HepG2 (cell line): Measurements from ENCODE around the gene IFT52. TPM values are rescaled to one million over a fixed set of nuclear protein-coding genes. Genes with fewer than 3 reads are reported as not detected.
A peak's percentile ranks its signal among the peaks of the same experiment; 100 is the strongest.

Experiments used
- CBX1 ChIP-seq: IDR thresholded peaks from one replicate; pipeline ENCODE4 v1.6.1; 2016; ENCODE audit warnings: antibody characterized with exemption, low read depth
- E2F1 ChIP-seq: sonication (generic); formaldehyde crosslinking; IDR thresholded peaks from 2 replicates; pipeline ENCODE4 v1.5.0; 2020; ENCODE audit warnings: missing genetic modification reagents
- HMGXB3 ChIP-seq: sonication (generic); formaldehyde crosslinking; IDR thresholded peaks from 2 replicates; pipeline ENCODE4 v1.4.0; 2020; ENCODE audit warnings: missing genetic modification reagents, borderline replicate concordance
- HOXA9 ChIP-seq: sonication (generic); formaldehyde crosslinking; IDR thresholded peaks from 2 replicates; pipeline ENCODE4 v1.8.1; 2022; ENCODE audit warnings: missing genetic modification reagents, mild to moderate bottlenecking, moderate library complexity, borderline replicate concordance
- MXD1 ChIP-seq: sonication (generic); formaldehyde crosslinking; IDR thresholded peaks from 2 replicates; pipeline ENCODE4 v1.4.0; 2020; ENCODE audit warnings: mild to moderate bottlenecking, missing genetic modification reagents
- SMAD9 ChIP-seq: sonication (generic); formaldehyde crosslinking; IDR thresholded peaks from 2 replicates; pipeline ENCODE4 v1.5.1; 2020; ENCODE audit warnings: mild to moderate bottlenecking, missing genetic modification reagents
- SRF ChIP-seq: IDR thresholded peaks from 2 replicates; pipeline ENCODE4 v1.6.1; 2011; ENCODE audit warnings: mild to moderate bottlenecking, low read depth, low read length, moderate library complexity
- STAG1 ChIP-seq: sonication (generic); formaldehyde crosslinking; IDR thresholded peaks from 2 replicates; pipeline ENCODE4 v1.4.0; 2020; ENCODE audit warnings: missing genetic modification reagents
- TBX2 ChIP-seq: sonication (generic); formaldehyde crosslinking; IDR thresholded peaks from 2 replicates; pipeline ENCODE4 v1.5.0; 2020; ENCODE audit warnings: missing genetic modification reagents, mild to moderate bottlenecking, borderline replicate concordance
- U2AF2 ChIP-seq: fragments of 200-400 bp; formaldehyde crosslinking; IDR thresholded peaks from 2 replicates; pipeline ENCODE4 v1.6.1; 2017; ENCODE audit warnings: low read depth, mild to moderate bottlenecking, low read length
- YEATS2 ChIP-seq: sonication (generic); formaldehyde crosslinking; IDR thresholded peaks from 2 replicates; pipeline ENCODE4 v1.4.0; 2020; ENCODE audit warnings: missing genetic modification reagents, borderline replicate concordance
- ZNF333 ChIP-seq: sonication (generic); formaldehyde crosslinking; IDR thresholded peaks from 2 replicates; pipeline ENCODE4 v1.4.0; 2020; ENCODE audit warnings: mild to moderate bottlenecking, missing genetic modification reagents, borderline replicate concordance
- ZNF619 ChIP-seq: sonication (generic); formaldehyde crosslinking; IDR thresholded peaks from 2 replicates; pipeline ENCODE4 v1.4.0; 2020; ENCODE audit warnings: mild to moderate bottlenecking, missing genetic modification reagents
- ZNF816 ChIP-seq: sonication (generic); formaldehyde crosslinking; IDR thresholded peaks from 2 replicates; pipeline ENCODE4 v1.8.0; 2022; ENCODE audit warnings: missing genetic modification reagents, mild to moderate bottlenecking, borderline replicate concordance
- polyA plus RNA-seq, 8 experiments: library from polyadenylated mRNA; depleted of rRNA in 3 of 8; stranded (reverse) in 7 of 8; unstranded in 1 of 8; fragments of >200 nt; fragmentation: Illumina TruSeq in 4 of 8; extraction: Trizol in 4 of 8; gene quantifications; 2 replicates each; pipeline versions ENCODE4 v1.2.1 to v1.2.3, GENCODE V29; 2011 to 2016; ENCODE audit warnings: low read depth in 4 of 8, missing spikeins in 1 of 8, mixed read lengths in 1 of 8; ENCODE audit not compliant: insufficient read depth in 1 of 8
- total RNA-seq, 5 experiments: library from RNA; depleted of rRNA; stranded (reverse); fragments of >200 nt; fragmentation: Illumina TruSeq; extraction: Trizol; gene quantifications; 2 replicates each; pipeline ENCODE4 v1.2.3, GENCODE V29; 2016; ENCODE audit warnings: low read depth in 1 of 5
- TF ChIP-seq, protein P1 (sequence below): sonication (generic); formaldehyde crosslinking; conservative IDR thresholded peaks from 2 replicates; pipeline ENCODE4 v1.4.0; 2020; ENCODE audit warnings: missing genetic modification reagents
- TF ChIP-seq, protein P2 (sequence below): IDR thresholded peaks from 2 replicates; pipeline ENCODE4 v1.6.1; 2016; ENCODE audit warnings: mild to moderate bottlenecking, missing biosample characterization, missing genetic modification reagents
- TF ChIP-seq, protein P3 (sequence below): sonication (generic); formaldehyde crosslinking; IDR thresholded peaks from 2 replicates; pipeline ENCODE4 v1.4.0; 2020; ENCODE audit warnings: missing genetic modification reagents
- TF ChIP-seq, protein P4 (sequence below): sonication (generic); formaldehyde crosslinking; IDR thresholded peaks from 2 replicates; pipeline ENCODE4 v1.5.0; 2020; ENCODE audit warnings: missing genetic modification reagents

Gene IFT52
- total and polyA plus RNA-seq, 2 of the 13 experiments (the other 11 are each of a cell fraction or from before 2014, with no cell fraction given): 48.0 to 64.0 TPM

DNA sequence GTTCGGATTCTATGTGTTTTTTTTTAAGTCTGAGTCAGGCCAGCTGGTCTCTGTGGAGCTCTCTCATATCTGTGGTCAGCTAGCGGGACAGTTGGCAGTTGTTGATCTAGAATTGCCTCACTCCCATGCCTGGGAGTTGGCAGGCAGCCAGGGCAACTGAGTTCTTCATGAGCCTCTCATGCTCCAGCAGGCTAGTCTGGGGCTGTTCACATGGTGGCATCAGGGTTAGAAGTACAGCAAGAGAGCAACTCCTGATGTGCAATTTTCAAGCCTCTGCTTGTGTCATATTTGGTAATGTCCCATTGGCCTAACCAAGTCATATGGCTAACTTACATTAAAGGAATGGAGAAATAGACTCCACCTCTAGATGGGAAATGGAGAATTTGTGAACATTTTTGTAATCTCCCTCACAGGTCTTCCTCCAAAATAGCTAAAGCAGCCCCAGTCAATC is 6.7 kb upstream of the IFT52 start (continued):
- TF ChIP-seq, protein P1, sequence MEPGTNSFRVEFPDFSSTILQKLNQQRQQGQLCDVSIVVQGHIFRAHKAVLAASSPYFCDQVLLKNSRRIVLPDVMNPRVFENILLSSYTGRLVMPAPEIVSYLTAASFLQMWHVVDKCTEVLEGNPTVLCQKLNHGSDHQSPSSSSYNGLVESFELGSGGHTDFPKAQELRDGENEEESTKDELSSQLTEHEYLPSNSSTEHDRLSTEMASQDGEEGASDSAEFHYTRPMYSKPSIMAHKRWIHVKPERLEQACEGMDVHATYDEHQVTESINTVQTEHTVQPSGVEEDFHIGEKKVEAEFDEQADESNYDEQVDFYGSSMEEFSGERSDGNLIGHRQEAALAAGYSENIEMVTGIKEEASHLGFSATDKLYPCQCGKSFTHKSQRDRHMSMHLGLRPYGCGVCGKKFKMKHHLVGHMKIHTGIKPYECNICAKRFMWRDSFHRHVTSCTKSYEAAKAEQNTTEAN (CRISPR knock-in tag): 0 out of 2 replicates have a peak, but pooled peaks have one; percentile 39
- TF ChIP-seq U2AF2: no peak
- TF ChIP-seq, protein P2, sequence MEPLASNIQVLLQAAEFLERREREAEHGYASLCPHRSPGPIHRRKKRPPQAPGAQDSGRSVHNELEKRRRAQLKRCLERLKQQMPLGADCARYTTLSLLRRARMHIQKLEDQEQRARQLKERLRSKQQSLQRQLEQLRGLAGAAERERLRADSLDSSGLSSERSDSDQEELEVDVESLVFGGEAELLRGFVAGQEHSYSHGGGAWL (CRISPR knock-in tag): no peak
- peak; percentile 45; the same call in 1 of the 2 replicates for TF ChIP-seq TBX2
- TF ChIP-seq E2F1 (CRISPR knock-in tag): no peak
- no peak for TF ChIP-seq SMAD9 (CRISPR knock-in tag)
- TF ChIP-seq ZNF333 (CRISPR knock-in tag): no peak
- no peak for TF ChIP-seq ZNF816 (CRISPR knock-in tag)
- no peak for TF ChIP-seq SRF
- 0 out of 2 replicates have a peak, but pooled peaks have one; percentile 6 for TF ChIP-seq STAG1 (CRISPR knock-in tag)
- no peak for TF ChIP-seq HMGXB3 (CRISPR knock-in tag)
- no peak for TF ChIP-seq CBX1
- TF ChIP-seq ZNF619 (CRISPR knock-in tag): no peak
- no peak for TF ChIP-seq MXD1
- no peak for TF ChIP-seq HOXA9 (CRISPR knock-in tag)
- TF ChIP-seq, protein P3, sequence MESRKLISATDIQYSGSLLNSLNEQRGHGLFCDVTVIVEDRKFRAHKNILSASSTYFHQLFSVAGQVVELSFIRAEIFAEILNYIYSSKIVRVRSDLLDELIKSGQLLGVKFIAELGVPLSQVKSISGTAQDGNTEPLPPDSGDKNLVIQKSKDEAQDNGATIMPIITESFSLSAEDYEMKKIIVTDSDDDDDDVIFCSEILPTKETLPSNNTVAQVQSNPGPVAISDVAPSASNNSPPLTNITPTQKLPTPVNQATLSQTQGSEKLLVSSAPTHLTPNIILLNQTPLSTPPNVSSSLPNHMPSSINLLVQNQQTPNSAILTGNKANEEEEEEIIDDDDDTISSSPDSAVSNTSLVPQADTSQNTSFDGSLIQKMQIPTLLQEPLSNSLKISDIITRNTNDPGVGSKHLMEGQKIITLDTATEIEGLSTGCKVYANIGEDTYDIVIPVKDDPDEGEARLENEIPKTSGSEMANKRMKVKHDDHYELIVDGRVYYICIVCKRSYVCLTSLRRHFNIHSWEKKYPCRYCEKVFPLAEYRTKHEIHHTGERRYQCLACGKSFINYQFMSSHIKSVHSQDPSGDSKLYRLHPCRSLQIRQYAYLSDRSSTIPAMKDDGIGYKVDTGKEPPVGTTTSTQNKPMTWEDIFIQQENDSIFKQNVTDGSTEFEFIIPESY: peak; percentile 100
- no peak; the same call in 1 of the 2 replicates for TF ChIP-seq YEATS2 (CRISPR knock-in tag)
- TF ChIP-seq, protein P4, sequence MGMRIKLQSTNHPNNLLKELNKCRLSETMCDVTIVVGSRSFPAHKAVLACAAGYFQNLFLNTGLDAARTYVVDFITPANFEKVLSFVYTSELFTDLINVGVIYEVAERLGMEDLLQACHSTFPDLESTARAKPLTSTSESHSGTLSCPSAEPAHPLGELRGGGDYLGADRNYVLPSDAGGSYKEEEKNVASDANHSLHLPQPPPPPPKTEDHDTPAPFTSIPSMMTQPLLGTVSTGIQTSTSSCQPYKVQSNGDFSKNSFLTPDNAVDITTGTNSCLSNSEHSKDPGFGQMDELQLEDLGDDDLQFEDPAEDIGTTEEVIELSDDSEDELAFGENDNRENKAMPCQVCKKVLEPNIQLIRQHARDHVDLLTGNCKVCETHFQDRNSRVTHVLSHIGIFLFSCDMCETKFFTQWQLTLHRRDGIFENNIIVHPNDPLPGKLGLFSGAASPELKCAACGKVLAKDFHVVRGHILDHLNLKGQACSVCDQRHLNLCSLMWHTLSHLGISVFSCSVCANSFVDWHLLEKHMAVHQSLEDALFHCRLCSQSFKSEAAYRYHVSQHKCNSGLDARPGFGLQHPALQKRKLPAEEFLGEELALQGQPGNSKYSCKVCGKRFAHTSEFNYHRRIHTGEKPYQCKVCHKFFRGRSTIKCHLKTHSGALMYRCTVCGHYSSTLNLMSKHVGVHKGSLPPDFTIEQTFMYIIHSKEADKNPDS (CRISPR knock-in tag): no peak
